Gastroesophageal sphincter (tissue), 3 donors: Measurements from ENCODE around the gene PLPPR3.

ENCODE experiments used
- CTCF ChIP-seq, 4 experiments: fragments of 200-600 bp in 2 of 4; fragments of 450-650 bp in 2 of 4; sonication (generic) in 1 of 4; IDR thresholded peaks; one replicate each; pipeline ENCODE4 v1.5.1; 2017 to 2019; ENCODE audit warnings: antibody characterized with exemption in 4 of 4, mild to moderate bottlenecking in 2 of 4, moderate library complexity in 2 of 4
- POLR2A ChIP-seq, 2 donors: fragments of 450-650 bp; IDR thresholded peaks; one replicate each; pipeline ENCODE4 v1.6.1; 2017; ENCODE audit warnings: antibody characterized with exemption in 2 of 2, mild to moderate bottlenecking in 2 of 2, moderate library complexity in 1 of 2
- POLR2AphosphoS5 ChIP-seq: sonication (generic); formaldehyde crosslinking; IDR thresholded peaks from one replicate; pipeline ENCODE4 v1.6.1; 2017; ENCODE audit warnings: antibody characterized with exemption

- no peak for TF ChIP-seq POLR2AphosphoS5
- TF ChIP-seq CTCF (IDR thresholded peaks at IDR 0.05), result no peak
- TF ChIP-seq POLR2A (IDR thresholded peaks at IDR 0.05), result no peak
Measured at GRCh38 chr19:834216-834615, 12.5 kb upstream of the PLPPR3 start.
